ENCODE measurements around the gene FABP3.
"Not testable (repeated sequence)": the region's sequence is repeated elsewhere in the genome, so short reads cannot be mapped to it uniquely, and the experiment has no call there.

FABP3 gene

DNA sequence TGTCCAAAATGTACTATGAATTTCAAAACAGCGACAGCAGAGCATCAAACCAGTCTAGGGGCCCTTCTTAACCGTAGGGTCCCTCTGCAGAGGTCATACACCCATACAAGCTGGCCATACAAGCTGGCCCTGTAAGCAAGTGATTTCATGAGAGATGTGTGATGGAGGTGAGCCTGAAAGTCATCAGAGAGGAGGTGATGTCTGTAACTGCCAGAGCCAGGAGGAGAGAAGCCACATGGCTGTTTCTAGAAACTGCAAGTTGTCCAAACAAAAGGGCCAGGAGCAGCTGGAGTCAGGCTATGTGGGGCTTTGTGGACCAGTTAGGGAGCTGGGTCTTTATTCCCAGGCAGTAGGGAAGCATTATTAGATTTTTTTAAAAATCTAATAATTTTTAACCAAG lies 25.4 kb upstream of the FABP3 start:
- no peak for DNase-seq

DNA sequence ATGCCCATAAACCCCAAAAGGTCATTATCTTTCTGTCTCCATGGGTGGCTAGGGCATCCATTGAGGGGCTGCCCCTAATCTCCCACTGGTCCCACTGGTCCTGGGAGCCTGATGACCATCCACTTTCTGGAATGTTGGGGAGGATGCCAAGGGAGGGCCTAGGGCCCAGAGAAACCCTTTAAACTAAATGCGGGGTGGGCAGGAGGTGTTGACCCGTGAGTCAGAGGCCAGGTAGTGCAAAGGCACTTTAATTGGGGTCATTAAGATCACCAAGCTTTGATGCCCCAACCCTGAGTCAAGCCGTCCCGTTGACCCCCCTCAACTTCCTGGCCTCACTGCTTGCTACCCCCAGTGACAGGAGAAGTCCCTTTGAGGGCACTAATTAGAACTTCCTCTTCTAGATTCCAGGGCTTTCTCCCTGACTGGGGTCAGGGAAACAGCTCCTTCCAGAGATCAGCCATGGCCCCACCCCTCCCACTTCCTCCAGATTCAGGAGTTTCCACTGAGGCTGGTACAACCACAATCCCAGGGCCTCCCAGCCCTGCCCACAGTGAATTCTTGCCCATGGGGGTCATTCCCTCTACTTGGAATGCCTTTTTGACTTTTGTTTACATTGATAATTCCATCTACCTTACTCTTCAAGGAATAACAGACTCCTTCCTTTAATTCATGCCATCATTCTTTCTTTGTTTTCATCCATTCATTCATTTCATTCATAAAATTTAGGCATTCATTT lies 24.7 kb upstream of the FABP3 start:
- no peak for DNase-seq

DNA sequence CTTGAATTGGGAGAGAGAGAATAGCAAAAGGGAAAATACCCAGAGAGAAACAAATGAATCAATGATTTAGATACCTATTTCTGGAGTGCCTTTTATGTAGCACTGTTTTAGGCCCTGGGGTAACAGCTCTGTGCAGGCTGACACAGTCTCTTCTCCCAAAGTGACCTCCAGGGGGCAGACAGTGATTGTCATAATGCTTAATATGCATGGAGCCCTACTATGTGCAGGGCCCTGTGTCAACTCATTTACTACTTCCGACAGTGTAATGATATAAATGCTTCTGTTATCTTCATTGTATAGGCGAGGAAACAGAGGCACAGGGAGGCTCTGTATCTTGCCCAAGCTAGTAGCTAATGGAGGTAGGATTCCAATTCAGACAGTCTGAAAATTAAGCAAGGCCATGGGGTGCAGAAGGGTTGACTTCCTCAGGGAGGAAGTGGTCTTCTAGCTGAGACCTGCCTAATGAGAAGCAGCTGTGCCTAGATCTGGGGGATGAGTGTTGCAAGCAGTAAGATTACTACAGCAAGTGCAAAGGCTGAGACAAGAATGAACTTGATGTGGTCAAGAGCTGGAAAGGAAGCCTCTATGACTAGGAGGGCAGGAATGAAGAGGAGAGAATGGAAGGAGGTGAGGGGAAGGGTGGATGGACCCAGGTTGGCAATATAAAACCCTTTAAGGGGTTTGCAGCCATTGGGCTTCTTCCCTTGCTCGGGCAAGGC lies 23.9 kb upstream of the FABP3 start:
- DNase-seq, result no peak

DNA sequence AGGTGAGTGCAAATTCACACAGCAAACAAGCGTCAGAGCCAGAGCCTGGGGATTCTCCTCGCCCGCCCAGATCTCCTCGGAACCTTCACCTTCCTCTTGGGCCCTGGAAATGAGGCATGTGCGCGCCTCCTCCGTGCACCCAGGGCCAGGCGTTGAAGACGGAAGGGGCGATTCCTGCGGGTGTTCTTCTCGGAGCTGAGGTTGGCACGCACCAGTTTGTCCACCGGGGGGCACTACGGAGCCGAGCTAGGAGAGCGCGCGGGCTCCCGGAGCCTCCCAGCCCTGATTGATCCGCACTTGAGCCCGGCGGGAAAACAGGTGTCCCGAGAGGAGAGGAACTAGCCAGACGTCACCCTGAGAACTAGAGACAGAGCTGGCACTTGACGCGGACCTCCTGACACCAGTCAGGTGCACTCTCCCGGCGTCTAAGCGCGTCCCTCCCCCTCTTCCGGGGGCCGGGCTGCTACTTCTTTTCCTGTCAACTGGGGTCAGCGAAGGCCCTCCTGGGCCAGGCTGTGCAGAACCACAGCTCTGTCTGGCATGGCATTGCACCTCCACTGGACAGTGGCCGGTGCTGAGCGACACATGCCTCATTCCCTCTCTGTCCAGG lies 21.8 kb upstream of the FABP3 start:
- DNase-seq, result peak; percentile 72

DNA sequence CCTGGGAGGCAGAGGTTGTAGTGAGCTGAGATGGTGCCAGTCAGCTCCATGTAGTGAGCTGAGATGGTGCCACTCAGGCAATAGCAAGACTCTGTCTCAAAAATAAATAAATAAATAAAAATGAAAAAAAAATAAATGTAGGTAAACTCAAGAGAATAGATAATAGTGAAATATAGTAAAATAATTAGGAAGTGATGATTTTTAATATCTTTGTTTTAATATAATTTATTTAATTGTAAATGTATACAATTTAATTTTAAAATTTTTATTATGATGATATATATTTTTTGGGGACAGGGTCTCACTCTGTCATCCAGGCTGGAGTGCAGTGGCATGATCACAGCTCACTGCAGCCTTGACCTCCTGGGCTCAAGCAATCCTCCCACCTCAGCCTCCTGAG lies 20.6 kb upstream of the FABP3 start:
- DNase-seq, result no peak

DNA sequence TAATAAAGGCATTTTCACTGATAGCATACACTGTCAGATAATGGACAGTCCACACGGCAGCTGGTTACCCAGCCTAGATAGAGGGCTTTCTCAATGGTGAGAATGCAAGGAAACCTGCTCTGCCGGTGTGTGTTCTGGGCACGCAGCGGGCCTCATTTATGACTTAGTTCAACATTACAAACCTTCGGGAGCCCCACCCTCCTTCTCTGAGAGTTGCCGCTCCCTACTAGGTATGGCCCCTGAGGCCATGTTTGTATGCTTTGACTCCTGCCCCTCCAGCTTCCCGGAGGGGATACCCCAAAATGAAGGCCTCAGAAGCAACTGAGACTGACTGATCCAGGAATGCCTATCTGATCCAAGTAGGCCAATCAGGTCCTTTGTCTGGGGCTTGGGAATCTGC lies 17.2 kb upstream of the FABP3 start:
- DNase-seq, result no peak

DNA sequence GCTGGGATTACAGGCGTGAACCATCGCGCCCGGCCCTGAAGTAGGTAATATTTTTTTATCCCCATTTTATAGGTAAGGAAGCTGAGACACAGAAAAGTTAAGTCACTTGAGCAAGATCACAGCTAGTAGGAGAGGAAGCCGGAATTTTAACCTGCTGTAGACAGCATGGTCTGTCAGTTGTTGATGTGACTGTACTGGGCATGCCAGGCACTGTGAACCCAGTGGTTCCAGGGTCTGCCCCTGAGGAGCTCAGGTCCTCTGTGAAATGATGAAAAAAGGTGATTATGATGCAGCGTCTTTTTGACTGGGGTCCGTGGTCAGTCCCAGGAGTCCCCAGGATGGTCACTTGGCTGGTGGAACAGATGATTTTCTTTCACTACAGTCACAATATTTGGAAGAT lies 16.7 kb upstream of the FABP3 start:
- no peak for DNase-seq

DNA sequence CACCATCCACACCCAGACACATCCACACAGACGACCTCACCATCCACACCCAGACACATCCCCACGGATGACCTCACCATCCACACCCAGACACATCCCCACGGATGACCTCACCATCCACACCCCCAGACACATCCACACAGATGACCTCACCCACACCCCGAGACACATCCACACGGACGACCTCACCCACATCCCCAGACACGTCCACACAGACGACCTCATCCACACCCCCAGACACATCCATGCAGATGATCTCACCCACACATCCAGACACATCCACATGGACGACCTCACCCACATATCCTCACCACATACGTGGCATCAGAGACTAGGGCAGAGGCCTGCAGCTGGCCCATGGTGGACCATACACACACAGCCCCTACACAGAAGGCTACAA lies 14.7 kb upstream of the FABP3 start:
- DNase-seq, result no peak

DNA sequence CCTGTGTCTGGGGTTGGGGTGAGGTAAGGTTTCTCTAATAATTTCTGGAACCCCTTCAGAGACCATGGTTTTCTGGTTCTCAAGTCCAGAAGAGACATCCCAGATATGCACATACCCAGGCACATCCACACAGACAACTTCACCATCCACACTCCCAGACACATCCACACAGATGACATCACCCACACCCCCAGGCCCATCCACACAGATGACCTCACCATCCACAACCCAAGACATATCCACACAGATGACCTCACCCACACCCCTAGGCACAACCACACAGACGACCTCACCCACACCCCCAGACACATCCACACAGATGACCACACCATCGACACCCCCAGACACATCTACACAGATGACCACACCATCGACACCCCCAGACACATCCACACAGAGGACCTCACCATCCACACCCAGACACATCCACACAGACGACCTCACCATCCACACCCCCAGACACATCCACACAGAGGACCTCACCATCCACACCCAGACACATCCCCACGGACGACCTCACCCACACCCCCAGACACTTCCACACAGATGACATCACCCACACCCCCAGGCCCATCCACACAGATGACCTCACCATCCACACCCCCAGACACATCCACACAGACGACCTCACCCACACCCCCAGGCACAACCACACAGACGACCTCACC lies 13.8 kb upstream of the FABP3 start:
- DNase-seq, result not testable (repeated sequence)

DNA sequence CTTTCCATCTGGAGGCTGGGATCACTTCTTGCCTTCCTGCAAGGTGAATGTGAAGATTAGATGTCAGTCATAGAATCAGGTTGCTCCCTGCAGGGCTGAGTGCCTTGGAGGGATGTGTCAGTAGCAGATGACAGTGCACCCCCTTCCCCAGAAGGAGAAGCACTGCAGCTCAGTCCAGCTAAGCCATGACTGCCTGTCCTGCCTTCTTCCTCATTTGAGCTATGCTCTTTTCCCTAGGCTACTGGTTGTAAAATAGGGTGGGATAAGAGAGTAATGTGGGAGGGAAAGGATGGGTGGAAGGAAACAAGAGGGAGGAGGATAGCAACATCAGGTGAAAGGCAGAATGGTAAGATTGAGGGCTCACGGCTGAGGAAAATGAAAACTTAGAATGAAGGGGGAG lies 11.1 kb upstream of the FABP3 start:
- DNase-seq, result no peak

DNA sequence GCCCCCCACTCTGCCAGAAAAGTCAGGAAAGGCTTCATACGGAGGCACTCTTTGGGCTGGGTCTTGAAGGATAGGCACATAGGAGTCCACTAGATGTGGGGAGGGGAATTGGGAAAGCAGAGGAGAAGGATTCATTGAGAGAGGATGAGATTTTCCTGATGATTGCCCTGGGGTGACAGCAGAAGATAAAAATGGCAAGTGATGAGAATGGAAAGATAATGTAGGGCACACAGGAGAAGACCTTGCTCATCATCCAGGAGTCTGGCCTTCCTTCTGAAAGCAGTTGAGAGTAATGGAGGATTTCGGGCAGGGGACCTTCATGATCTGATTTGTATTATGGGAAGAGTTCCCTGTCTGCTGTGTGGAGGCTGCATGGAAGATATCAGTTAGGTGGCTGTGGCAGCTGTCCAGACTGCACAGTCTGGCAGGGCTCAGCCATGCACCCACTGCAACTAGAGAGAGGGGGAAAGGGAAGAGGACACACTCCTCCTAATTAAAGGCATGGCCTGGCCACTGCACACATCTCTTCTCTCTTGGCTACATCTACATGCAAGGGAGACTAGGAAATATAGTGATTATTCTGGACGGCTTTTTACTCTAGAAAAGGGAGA lies 9.6 kb upstream of the FABP3 start:
- no peak for DNase-seq

DNA sequence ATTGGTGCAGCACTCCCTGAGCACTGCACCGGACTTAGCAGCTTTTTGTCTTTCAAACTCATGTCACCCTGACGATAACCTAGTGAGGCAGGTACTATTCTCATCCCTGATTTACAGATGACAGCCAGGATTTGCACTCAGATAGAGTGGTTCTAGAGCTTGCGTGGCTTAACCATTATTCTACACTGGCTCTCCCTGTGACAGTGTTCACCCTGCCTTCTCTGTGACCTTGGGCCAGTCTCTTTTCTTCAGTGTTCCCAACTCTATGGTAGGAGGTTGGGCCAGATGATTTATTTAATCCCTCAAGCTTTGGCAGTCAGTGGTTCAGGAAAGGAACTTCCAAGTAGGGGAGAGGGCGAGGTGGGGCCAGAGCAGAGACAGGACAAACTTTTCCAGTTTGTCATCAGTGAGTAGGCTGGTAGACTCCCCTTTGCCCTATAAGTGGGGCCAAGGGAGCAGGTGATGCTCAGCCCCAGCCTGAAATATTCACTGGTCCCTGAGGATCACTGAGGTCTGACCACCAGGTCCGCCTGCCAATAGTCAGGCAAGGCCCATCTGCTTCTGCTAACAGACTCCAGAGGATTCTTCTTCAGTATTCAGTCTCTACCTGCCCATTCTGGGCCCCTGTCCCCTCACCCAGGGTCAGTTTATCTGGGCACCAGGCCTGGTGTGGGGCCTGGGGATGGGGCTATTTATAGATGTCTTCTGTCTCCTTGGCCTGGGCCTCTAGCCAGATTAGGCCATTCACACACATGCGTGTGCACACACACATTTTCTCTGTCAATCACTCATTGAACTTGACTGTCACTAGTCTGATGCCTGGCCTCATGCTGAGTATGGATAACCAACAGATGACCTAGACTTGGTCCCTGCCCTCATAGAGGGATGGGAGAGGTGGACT lies 8.8 kb upstream of the FABP3 start:
- DNase-seq, result no peak

DNA sequence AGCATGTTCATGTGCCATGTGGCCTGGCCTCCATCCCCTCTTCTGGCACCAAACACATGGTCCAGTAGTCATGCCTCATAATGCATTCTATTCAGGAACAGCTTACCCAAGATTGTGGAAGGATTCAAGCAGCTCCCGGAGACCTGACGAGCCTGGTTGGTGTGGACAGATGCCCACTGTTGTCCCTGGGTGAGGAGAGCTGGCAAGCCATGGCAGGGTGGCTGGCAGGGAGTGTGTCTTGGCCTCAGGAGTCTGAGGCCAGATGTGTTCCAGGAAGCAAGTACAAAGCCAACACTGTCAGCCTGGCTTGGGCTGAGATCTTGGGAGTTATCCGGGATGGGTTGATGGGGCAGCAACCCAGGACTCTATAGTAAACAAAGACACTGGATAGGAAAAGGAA lies 7.3 kb upstream of the FABP3 start:
- DNase-seq, result no peak

DNA sequence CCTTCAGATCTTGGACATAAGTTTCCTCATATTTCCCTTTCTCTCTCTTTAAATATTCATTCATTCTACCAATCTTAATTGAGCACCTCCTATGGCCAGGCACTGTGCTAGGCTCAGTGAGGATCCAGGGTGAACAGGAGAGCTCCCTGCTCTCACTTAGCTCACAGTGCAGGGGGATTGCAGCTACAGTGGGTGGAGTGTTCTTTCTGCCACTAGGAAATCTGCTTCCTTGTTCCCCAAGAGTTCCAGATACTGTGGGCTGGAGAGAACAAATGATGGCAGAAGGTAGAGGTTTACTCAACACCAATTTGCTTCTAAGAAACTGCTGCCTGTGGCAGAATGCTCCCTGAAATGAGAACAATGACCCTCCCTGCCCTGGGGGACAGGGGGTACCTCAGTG lies 5.1 kb upstream of the FABP3 start:
- DNase-seq, result no peak

DNA sequence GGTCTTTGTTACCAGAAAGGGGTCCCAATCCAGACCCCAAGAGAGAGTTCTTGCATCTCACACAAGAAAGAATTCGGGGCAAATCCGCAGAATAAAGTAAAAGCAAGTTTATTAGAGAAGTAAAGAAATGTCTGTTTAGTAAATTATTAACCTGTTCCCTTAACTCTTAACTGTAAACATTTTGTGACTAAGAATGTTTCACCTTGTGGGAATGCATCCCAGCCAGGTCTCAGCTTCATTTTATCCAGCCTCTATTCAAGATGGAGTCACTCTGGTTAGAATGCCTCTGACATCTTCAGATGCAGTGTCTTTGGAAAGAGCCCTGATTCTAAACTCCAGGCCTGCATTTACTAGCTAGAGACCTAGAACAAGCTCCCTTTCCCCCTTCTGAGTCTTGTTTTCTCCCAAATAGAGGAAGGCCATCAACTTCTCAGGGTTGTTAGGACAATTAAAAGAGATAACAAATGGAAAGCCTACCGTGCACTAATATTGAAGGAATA lies 4.5 kb upstream of the FABP3 start:
- DNase-seq, result no peak

DNA sequence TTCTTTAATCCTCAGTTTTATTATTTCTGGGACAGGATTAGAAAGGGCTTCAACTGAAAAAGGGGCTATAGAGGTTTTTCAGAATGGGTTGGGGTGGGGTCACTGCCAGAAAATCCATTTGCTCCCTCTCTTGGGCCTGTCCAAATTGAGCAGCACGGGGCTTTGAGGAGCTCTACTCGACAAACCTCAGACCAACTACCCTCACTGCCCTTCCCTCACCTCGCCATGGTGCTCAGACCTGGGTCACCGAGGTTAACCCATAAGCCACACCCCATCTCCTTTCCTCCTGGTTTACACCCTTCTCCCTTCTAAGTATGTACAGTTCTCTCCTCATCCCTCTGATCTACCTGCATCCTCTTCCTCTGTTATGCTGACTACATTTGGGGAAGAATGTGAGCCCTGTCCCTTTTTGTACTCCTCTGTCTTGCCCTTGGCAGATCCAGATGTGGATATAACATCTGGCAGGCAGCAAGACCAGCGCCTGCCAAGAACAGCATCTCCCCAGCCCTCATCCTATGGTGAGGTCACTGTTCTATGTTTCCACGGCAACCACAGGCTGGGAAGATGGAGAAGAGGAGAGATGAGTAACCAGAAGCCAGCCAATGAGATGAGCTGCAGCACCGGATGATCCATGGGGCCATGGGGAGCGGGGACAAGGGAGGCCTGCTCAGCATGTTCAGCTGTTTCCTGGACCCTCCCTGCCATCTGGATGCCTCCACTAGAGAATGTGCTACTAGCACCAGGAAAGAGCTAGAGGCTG lies 3.7 kb upstream of the FABP3 start:
- no peak for DNase-seq

DNA sequence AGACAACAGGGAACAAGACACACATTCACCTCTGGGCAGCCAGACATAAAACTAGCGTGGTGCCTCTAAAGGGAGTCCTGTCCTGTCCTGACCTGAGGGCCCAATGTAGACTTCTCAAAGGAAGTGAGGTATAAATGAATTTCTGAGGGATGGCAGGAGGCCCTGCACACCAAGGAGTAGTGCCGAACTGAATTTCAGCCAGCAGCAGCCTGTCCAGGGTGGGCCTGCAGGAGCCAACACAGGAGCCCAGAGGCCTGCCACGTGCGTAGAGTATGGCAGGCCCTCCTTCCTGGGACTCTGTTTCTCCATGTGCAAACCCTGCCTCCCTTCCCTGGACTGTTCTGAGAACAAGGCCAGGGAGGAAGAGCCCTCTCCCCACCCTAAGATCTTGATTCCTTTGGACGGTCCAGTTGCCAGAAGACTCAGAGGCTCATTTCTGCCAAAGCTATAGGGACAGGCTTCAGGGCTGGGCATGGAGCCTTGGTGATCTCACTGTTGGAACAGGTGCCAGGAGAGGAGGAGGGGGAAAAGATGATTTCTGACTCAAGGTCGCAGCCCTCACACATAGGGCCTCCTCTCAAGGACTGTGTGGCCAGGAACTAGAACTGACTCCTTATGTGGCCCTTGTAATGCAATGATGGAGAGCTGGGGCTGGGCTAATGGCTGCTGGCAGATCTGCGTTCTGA lies 1.8 kb upstream of the FABP3 start:
- DNase-seq, result no peak

DNA sequence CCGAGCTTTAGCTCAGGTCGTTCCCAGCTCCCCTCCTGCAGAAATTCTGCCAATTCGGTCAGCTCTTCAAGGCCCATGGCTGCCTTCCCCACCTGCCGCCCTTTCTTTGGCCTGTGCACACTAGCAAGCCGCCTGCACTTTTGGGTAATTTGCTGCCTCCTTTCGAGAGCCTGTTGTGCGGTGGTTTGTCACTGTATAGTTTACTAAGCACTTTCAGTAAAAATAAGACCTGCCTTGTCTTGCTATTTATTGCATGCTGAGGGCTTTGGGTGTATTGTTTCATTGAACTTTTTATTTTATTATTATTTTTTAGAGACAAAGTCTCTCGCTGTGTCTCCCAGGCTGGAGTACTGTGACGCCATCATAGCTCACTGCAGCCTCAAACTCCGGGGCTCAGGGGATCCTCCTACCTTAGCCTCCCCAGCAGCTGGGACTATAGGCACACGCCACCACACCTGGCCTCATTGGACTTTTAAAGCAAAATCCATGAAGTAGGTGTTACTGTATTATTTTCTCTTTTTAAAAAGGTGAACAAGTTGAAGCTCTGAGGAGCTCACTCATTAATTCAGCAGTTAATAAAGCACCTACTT lies 1.1 kb upstream of the FABP3 start:
- no peak for DNase-seq

DNA sequence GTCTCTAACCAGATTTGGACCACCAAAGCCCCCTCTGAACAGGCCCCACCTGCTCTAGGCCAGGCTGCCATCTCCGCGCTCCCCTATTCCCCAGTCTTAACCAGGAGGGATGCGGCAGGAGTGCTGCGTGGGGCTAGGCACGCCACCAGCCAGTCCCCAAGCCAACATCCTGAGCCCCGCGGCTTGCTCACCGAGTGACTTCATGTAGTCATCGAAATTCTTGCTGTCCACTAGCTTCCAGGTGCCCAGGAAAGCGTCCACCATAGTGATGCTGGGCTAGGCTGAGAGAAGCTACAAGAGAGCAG lies 173 bp downstream of the FABP3 start:
- no peak for DNase-seq

DNA sequence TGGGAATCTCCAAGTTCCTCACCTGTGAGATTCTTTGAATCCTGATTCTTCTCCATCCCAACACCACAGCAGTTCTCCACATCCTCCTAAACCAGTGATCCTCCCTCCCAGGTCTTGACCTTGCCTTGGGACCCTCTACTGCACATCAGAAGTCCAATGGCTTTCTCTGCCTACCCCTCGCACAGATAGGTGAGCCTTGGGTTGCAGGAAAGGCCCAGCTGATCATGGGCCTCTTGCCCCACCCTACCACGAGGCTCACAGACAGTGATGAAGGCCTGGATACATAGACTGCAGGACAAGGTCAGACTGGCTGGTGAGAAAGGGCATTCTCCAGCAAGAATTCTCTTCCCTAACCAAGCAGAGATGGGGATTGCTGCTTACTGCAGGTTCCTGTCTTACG lies 825 bp downstream of the FABP3 start:
- DNase-seq, result no peak
